PC-9 (cell line): ENCODE results near the gene EP400. TPM values are rescaled to one million over a fixed set of nuclear protein-coding genes. Genes with fewer than 3 reads are reported as not detected.

Experiments used
- BruUV-seq: library from RNA; stranded (reverse); fragments of 400-500 nt; replicated peaks from 2 replicates; lab custom pipeline; 2021; lab: Mats Ljungman, UMichigan
- CTCF ChIA-PET: fragments of 300-600 bp; sonication (Branson Sonifier 250); formaldehyde crosslinking; loops from one replicate; lab custom pipeline; 2022; ENCODE audit warnings: antibody characterized with exemption; lab: Charles Lee
- POLR2A ChIA-PET: fragments of 300-600 bp; sonication (Branson Sonifier 250); formaldehyde crosslinking; loops from one replicate; lab custom pipeline; 2022; ENCODE audit warnings: antibody characterized with exemption; ENCODE audit not compliant: unreplicated experiment; lab: Charles Lee
- DNase-seq, 2 experiments: peaks; one replicate each; pipeline versions ENCODE4 v3.0.0 to v3.0.0-alpha.2; 2015 to 2022; ENCODE audit warnings: mixed read lengths in 1 of 2
- H2AFZ ChIP-seq: fragments of 200-600 bp; sonication (generic); 2 replicates; pipeline ENCODE4 v1.8.1; 2017; ENCODE audit warnings: antibody characterized with exemption
- H3F3A ChIP-seq: fragments of 200-600 bp; sonication (generic); 2 replicates; pipeline ENCODE4 v1.8.1; 2017; ENCODE audit warnings: antibody characterized with exemption, mild to moderate bottlenecking, low read depth; ENCODE audit not compliant: insufficient read depth
- H3K27ac ChIP-seq: fragments of 200-600 bp; sonication (generic); 2 replicates; pipeline ENCODE4 v1.6.1; 2016; ENCODE audit warnings: mixed run types
- H3K27me3 ChIP-seq: fragments of 200-600 bp; sonication (generic); 2 replicates; pipeline ENCODE4 v1.6.1; 2016; ENCODE audit warnings: low read depth, mixed run types; ENCODE audit not compliant: insufficient read depth
- H3K36me3 ChIP-seq: fragments of 200-600 bp; sonication (generic); 2 replicates; pipeline ENCODE4 v1.6.1; 2016; ENCODE audit warnings: low read depth, mixed run types
- H3K4me1 ChIP-seq: fragments of 200-600 bp; sonication (generic); replicated peaks from 2 replicates; pipeline ENCODE4 v1.6.1; 2016; ENCODE audit warnings: mixed run types; ENCODE audit not compliant: insufficient read depth
- H3K4me2 ChIP-seq: fragments of 200-600 bp; sonication (generic); 2 replicates; pipeline ENCODE4 v1.6.1; 2017; ENCODE audit warnings: mixed run types
- H3K4me3 ChIP-seq: fragments of 200-600 bp; sonication (generic); 2 replicates; pipeline ENCODE4 v1.6.1; 2016; ENCODE audit warnings: mixed run types
- H3K79me2 ChIP-seq: fragments of 200-600 bp; sonication (generic); 2 replicates; pipeline ENCODE4 v1.6.1; 2017; ENCODE audit warnings: low read depth, mixed run types
- H3K9me2 ChIP-seq: fragments of 200-600 bp; sonication (generic); 2 replicates; pipeline ENCODE4 v1.8.1; 2017; ENCODE audit warnings: mild to moderate bottlenecking; ENCODE audit not compliant: insufficient read depth
- H3K9me3 ChIP-seq: fragments of 200-600 bp; sonication (generic); 2 replicates; pipeline ENCODE4 v1.8.1; 2016; ENCODE audit warnings: low read depth; ENCODE audit not compliant: insufficient read depth
- H4K20me1 ChIP-seq: fragments of 200-600 bp; sonication (generic); 2 replicates; pipeline ENCODE4 v1.8.1; 2017; ENCODE audit not compliant: insufficient read depth
- EZH2 ChIP-seq: fragments of 200-600 bp; sonication (generic); IDR thresholded peaks from 2 replicates; pipeline ENCODE4 v1.8.0; 2017; ENCODE audit warnings: antibody characterized with exemption, low read depth
- intact Hi-C: fragments of 100-400 bp; cut with micrococcal nuclease; formaldehyde crosslinking; loops from one replicate; pipeline ENCODE4 v1.10.0; 2022; ENCODE audit not compliant: unreplicated experiment
- total RNA-seq: library from RNA; stranded (reverse); gene quantifications from 2 replicates; pipeline ENCODE4 v1.2.3, GENCODE V29; 2021
- TF ChIP-seq, protein P1 (sequence below): fragments of 200-600 bp; sonication (generic); conservative IDR thresholded peaks from 2 replicates; pipeline ENCODE4 v1.6.1; 2017; ENCODE audit warnings: mixed run types, antibody characterized with exemption, mild to moderate bottlenecking, moderate library complexity

The EP400 gene
- total RNA-seq, 1 experiment from 2014 or later: 50.3 TPM

- TF ChIP-seq EZH2: no peak
- TF ChIP-seq, protein P1, sequence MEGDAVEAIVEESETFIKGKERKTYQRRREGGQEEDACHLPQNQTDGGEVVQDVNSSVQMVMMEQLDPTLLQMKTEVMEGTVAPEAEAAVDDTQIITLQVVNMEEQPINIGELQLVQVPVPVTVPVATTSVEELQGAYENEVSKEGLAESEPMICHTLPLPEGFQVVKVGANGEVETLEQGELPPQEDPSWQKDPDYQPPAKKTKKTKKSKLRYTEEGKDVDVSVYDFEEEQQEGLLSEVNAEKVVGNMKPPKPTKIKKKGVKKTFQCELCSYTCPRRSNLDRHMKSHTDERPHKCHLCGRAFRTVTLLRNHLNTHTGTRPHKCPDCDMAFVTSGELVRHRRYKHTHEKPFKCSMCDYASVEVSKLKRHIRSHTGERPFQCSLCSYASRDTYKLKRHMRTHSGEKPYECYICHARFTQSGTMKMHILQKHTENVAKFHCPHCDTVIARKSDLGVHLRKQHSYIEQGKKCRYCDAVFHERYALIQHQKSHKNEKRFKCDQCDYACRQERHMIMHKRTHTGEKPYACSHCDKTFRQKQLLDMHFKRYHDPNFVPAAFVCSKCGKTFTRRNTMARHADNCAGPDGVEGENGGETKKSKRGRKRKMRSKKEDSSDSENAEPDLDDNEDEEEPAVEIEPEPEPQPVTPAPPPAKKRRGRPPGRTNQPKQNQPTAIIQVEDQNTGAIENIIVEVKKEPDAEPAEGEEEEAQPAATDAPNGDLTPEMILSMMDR: no peak
- Histone ChIP-seq H3K27me3 (no peaks in the 10 kb centered on the region), H3K36me3 (peaks cover 9% of the 10 kb centered on the region; the same call in 1 of the 2 replicates), H3K4me3 (no peak overlapping the region), H2AFZ (no peak overlapping the region), H3K79me2 (no peaks in the 10 kb centered on the region), H3F3A (peaks cover 44% of the 10 kb centered on the region; the same call in 1 of the 2 replicates), H4K20me1 (0 out of 2 replicates have a peak, but pooled peaks cover 3% of the 10 kb centered on the region), H3K4me2 (no peak overlapping the region), H3K27ac (no peak overlapping the region), H3K9me2 (no peaks in the 10 kb centered on the region), H3K4me1 (no peaks in the 10 kb centered on the region), H3K9me3 (no peaks in the 10 kb centered on the region)
- no peak for DNase-seq
- no TSS peak for BruUV-seq
- CTCF ChIA-PET: no interaction called here
- intact Hi-C loops: no loop called here
- POLR2A ChIA-PET: no interaction called here
Observed at GRCh38 chr12:131941116-131941986, 8.4 kb upstream of the EP400 start.

- ChIA-PET POLR2A (no interaction called here), CTCF (no interaction called here)
- Histone ChIP-seq H3K27me3 (no peaks in the 10 kb centered on the region), H3K4me2 (no peak overlapping the region), H3F3A (peaks cover 44% of the 10 kb centered on the region; the same call in 1 of the 2 replicates), H3K4me1 (no peaks in the 10 kb centered on the region), H2AFZ (no peak overlapping the region), H3K36me3 (peaks cover 6% of the 10 kb centered on the region; the same call in 1 of the 2 replicates), H3K9me2 (no peaks in the 10 kb centered on the region), H3K9me3 (no peaks in the 10 kb centered on the region), H4K20me1 (0 out of 2 replicates have a peak, but pooled peaks cover 3% of the 10 kb centered on the region), H3K4me3 (no peak overlapping the region), H3K27ac (no peak overlapping the region), H3K79me2 (no peaks in the 10 kb centered on the region)
- no TSS peak for BruUV-seq
- TF ChIP-seq EZH2: no peak
- TF ChIP-seq, protein P1: no peak
- intact Hi-C loops: no loop called here
- no peak for DNase-seq
Observed at GRCh38 chr12:131941987-131942341, 7.8 kb upstream of the EP400 start.

DNA sequence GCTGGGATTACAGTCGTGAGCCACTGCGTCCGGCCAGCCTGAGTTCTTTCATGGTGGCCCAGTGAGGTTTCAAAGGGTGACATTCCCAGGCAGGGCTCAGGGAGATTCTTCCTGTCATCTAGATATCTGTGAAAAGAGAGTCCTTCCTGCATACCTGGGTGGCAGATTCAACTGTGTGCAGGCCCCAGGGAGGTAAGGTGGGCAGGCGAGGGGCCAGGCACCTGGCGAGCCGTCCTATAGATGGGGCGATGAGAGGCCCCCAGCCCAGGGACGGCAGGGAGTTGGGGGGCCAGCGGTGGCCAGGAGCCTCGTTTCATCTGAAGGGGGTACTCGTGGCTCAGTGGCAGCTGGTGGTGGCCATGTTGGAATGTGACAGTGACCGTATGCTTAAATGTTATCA, 7.1 kb upstream of the EP400 start:
- ChIA-PET CTCF (no interaction called here), POLR2A (no interaction called here)
- no peak for TF ChIP-seq EZH2
- Histone ChIP-seq H3K9me3 (no peaks in the 10 kb centered on the region), H3F3A (peaks cover 48% of the 10 kb centered on the region; the same call in 1 of the 2 replicates), H3K79me2 (no peaks in the 10 kb centered on the region), H2AFZ (no peak overlapping the region), H3K27me3 (no peaks in the 10 kb centered on the region), H3K9me2 (no peaks in the 10 kb centered on the region), H3K27ac (no peak overlapping the region), H3K4me3 (no peak overlapping the region), H3K4me2 (no peak overlapping the region), H4K20me1 (0 out of 2 replicates have a peak, but pooled peaks cover 3% of the 10 kb centered on the region), H3K36me3 (peaks cover 3% of the 10 kb centered on the region; the same call in 1 of the 2 replicates), H3K4me1 (no peaks in the 10 kb centered on the region)
- intact Hi-C loops: no loop called here
- BruUV-seq: no TSS peak
- no peak for DNase-seq
